ENCODE measurements around the gene CCNI2.

GRCh38 chr5:132791026-132791425 is 43.8 kb downstream of the CCNI2 start:
- no peak for TF ChIP-seq CTCF (IDR thresholded peaks at IDR 0.05 in 2 of 3, conservative IDR thresholded peaks at IDR 0.05 in 1 of 3; ENCODE audit: borderline replicate concordance in 1 of 3, insufficient read depth in 1 of 3, low read depth in 2 of 3, low read length in 2 of 3)
- no peak for TF ChIP-seq POLR2A (IDR thresholded peaks at IDR 0.05; ENCODE audit: borderline replicate concordance, extremely low read depth, insufficient read depth, insufficient read length)
- TF ChIP-seq, protein P1, sequence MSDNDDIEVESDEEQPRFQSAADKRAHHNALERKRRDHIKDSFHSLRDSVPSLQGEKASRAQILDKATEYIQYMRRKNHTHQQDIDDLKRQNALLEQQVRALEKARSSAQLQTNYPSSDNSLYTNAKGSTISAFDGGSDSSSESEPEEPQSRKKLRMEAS (IDR thresholded peaks at IDR 0.05): no peak
